Epithelial cell of proximal tubule (primary cell): ENCODE data around the gene STARD10. TPM values are rescaled to one million over a fixed set of nuclear protein-coding genes. Genes with fewer than 3 reads are reported as not detected.

Experiments used
- DNase-seq: peaks from one replicate; pipeline ENCODE4 v3.0.0-alpha.2; 2011; ENCODE audit warnings: low read depth
- H3K4me3 ChIP-seq: 2 replicates; pipeline ENCODE4 v1.5.1; 2011; ENCODE audit warnings: low read depth, mild to moderate bottlenecking, low read length
- total RNA-seq: library from RNA; depleted of rRNA; stranded (reverse); fragments of >200 nt; gene quantifications from 2 replicates; pipeline ENCODE4 v1.2.3, GENCODE V29; 2015
- TF ChIP-seq, protein P1 (sequence below): conservative IDR thresholded peaks from 2 replicates; pipeline ENCODE4 v1.5.1; 2012; ENCODE audit warnings: low read depth, mild to moderate bottlenecking, low read length

STARD10 gene
- total RNA-seq, 1 donor from 2014 or later = 54.8 TPM

DNA sequence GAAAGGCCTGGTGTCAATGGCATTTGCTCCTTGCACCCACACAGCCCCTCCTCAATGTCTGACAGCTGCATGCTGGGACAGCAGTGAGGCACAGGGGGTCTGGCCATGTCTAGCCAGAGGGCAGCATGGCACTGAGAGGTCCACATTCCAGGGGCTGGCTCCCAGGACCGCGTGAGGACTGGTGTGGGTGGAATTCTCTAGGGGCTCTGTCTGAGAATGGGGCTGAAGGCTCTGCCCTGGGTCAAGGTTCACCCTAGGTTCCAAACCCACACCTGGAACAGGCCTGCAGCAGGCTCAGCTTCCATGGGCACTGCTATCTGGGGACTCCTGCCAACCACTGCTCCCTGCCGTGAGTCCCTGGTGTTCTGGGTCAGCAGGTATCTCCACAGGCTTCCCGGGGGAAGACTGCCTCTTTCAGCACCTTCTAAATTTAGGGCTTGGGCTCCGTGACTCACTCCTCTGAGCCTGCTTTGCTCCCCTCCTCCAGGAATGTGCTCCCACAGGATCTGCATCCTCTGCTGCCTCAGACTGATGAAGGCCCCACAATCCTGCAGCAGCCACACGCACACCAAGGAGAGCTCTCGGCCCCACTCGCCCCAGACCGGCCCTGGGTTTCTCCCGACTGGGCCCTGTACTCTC lies 4.2 kb downstream of the STARD10 start:
- TF ChIP-seq, protein P1, sequence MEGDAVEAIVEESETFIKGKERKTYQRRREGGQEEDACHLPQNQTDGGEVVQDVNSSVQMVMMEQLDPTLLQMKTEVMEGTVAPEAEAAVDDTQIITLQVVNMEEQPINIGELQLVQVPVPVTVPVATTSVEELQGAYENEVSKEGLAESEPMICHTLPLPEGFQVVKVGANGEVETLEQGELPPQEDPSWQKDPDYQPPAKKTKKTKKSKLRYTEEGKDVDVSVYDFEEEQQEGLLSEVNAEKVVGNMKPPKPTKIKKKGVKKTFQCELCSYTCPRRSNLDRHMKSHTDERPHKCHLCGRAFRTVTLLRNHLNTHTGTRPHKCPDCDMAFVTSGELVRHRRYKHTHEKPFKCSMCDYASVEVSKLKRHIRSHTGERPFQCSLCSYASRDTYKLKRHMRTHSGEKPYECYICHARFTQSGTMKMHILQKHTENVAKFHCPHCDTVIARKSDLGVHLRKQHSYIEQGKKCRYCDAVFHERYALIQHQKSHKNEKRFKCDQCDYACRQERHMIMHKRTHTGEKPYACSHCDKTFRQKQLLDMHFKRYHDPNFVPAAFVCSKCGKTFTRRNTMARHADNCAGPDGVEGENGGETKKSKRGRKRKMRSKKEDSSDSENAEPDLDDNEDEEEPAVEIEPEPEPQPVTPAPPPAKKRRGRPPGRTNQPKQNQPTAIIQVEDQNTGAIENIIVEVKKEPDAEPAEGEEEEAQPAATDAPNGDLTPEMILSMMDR = no peak
- no peak overlapping the region for H3K4me3 ChIP-seq
- no peak for DNase-seq

DNA sequence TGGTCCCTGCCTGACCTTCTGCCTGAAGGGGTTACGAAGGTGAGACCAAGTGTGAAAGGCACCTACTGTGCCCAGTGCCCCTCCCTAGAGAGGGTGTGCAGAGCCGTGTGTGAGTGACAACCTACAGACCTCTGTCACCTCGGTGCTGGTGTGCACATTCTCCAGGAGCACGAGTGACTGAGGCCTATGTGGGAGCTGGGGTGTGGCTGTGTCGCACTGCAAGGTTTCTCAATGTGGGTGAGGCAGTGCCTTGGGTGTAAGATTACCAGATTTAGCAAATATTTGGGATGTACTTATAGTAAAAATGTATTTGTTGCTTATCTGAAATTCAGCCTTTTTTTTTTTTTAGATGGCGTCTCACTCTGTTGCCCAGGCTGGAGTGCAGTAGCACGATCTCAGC lies 5.6 kb downstream of the STARD10 start:
- no peak for DNase-seq
- H3K4me3 ChIP-seq = no peak overlapping the region
- TF ChIP-seq, protein P1 = no peak

DNA sequence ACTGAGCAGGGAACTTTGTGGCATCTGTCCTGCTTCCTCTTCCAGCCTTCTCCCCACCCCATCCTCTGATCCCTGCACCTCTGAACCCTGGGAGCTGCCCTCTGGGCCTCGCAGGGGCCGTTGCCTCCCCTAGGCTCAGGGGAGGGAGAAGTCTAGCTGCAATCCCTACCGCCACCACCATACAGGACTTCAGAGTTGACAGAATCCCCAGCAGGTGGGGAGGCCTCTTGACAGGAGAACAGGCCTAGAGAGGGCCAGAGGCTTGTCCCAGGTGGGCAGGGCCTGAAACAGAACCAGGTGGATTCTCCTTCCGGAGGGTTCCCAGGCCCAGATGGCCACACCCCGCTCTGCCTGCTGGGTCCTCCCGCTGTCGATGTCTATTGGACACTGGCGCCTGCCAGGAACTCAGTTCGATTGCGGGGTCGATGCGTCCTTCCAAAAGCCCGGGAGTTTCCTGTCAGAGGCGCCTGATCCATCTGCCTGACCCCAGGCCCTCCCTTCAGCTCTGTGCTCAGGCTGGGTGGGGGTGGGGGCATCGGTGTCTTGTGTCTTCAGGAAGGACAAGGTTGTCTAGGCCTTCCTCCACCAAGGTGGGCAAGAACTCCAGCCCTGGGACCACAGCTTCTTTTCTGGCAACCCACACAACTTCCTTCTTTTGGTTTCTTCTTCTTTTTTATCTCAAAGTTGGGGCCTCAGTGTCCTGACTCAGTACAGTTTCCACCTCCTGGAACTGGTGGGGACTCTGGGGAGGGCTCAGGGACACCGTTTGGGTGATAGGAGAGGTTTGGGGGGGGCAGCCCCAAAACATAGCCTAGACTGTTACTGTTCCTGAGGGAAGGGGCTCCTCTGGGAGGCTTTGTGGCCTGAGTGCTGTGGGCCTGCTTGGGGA lies 6.4 kb downstream of the STARD10 start:
- H3K4me3 ChIP-seq = no peak overlapping the region
- DNase-seq = no peak
- TF ChIP-seq, protein P1 = no peak

DNA sequence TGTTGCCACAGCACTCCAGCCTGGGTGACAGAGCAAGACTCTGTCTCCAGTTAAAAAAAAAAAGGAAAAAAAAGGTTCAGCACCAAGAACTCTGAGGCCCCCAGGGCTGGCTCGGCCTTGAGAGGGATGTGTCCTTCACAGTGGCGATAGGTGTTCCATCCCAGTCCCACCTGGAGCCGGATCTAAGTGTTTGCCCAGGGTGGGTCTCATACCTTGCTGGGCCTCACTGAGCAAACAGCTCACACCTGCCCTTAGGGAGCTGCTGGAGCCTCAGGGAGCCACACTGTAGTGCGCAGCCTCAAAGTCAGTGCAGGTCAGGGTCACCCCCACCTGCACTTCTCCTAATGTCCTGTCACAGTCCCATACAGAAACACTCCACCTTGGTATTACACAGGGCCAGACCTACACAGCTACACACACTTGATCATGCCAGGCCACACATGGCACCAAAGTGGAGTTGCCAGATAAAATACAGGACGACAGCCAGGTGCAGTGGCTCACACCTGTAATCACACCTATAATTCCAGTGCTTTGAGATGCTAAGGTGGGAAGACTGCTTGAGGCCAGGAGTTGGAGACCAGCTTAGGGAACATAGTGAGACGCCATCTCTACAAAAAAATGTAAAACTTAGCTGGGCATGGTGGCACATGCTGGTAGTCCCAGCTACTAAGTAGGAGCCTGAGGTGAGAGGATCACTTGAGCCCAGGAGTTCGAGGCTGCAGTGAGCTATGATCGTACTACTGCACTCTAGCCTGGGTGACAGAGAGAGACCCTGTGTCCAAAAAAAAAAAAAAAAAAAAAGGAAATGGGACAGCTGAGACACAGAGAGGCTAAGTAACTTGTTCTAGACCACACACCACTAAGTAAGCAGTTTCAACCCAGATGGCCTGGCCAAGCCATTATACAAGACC lies 7.3 kb downstream of the STARD10 start:
- H3K4me3 ChIP-seq = no peak overlapping the region
- TF ChIP-seq, protein P1 = no peak
- DNase-seq = no peak

DNA sequence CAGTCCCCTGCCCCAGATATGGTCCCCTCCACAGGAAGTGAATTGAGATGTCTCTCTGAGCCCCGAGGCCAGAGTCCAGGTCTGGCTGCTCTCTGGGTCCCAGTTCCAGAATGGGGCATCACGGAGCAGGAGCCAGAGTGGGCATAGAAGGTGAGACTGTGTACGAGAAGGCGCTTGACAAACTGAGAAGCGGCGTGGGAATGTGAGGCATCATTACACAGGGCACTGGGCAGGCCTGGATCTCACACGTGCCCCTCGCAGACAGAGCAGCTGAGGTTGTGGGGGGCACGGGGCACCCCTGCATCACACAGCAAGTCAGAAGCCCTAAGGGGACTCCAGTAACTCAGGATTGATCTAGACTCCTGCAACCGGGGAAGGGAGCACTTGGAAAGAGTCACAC lies 9.2 kb downstream of the STARD10 start:
- H3K4me3 ChIP-seq = no peak overlapping the region
- no peak for DNase-seq
- TF ChIP-seq, protein P1 = no peak

DNA sequence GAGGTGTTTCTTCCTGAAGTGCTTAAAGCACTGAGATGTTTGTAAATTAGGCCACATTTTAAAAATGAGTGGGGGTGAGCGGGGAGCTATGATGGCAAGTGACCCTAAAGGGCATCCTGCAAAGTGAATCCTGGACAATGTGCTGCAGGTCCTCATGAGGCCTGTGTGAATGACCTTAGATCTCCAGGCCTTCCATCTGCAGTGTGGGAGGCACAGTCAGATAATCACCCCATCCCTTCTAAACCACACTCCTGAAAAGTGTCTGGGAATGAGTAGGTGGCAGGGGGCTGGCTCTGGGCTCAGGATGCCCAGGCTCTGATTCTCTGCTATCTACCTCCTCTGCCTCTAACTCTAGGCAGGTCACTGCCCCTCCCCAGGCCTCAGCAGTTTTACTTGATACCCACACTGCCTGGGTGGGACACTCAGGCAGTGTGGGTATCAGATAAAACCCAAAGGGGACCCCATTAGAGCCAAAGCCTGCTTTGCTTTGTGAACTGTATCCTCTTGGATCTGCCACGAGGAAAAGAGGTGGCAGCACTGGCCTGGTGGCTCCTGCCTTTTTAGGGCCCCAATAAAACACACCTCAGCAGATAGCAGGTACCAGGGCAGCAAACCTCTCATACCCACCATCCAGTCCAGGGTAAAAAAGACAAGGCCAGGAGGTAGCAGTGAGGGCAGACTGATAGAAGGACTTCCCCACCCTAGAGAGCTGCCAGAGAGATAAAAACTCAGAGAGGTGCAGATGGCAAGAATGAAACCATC lies 10.5 kb downstream of the STARD10 start:
- DNase-seq = no peak
- no peak overlapping the region for H3K4me3 ChIP-seq
- TF ChIP-seq, protein P1 = no peak
